ENCODE results near the gene ABCA1.
"Not testable (repeated sequence)": the region's sequence is repeated elsewhere in the genome, so short reads cannot be mapped to it uniquely, and the experiment has no call there.

Gene ABCA1

GRCh38 chr9:104858271-104858670, 69.7 kb downstream of the ABCA1 start:
- TF ChIP-seq CTCF (IDR thresholded peaks at IDR 0.05; ENCODE audit: control extremely low read depth, extremely low read depth, low read depth, missing control alignments): no peak
- ChIA-PET POLR2A (no interaction called here), CTCF (no interaction called here)
- DNase-seq (ENCODE audit: extremely low spot score): no peak

GRCh38 chr9:104856413-104856941, 71.5 kb downstream of the ABCA1 start:
- no peak for TF ChIP-seq CTCF (IDR thresholded peaks at IDR 0.05; ENCODE audit: control extremely low read depth, extremely low read depth, low read depth, missing control alignments)
- DNase-seq (ENCODE audit: extremely low spot score): no peak
- CTCF ChIA-PET: interaction anchor here (0.9 to 1.2 kb wide), 2 partner anchors 9 to 559 kb away, joined by 3 read pairs; no protein-coding TSS in a partner anchor
- POLR2A ChIA-PET: no interaction called here

- no peak for DNase-seq (ENCODE audit: extremely low spot score)
- TF ChIP-seq CTCF (IDR thresholded peaks at IDR 0.05; ENCODE audit: control extremely low read depth, extremely low read depth, low read depth, missing control alignments): no peak
- POLR2A ChIA-PET: no interaction called here
- CTCF ChIA-PET: interaction anchor here (0.9 kb wide), 1 partner anchor 560 kb away, joined by 3 read pairs; no protein-coding TSS in a partner anchor
Measured at GRCh38 chr9:104855807-104856206, 72.1 kb downstream of the ABCA1 start.

- DNase-seq (ENCODE audit: extremely low spot score); POLR2A ChIA-PET: not testable (repeated sequence)
- CTCF ChIA-PET: interaction anchor here (2.6 kb wide), 1 partner anchor 8 kb away, joined by 14 read pairs; no protein-coding TSS in a partner anchor
Measured at GRCh38 chr9:104855258-104855657, 72.7 kb downstream of the ABCA1 start.

- POLR2A ChIA-PET: no interaction called here
- CTCF ChIA-PET: interaction anchor here (0.7 to 2.6 kb wide), 3 partner anchors 8 to 14 kb away, joined by 3 to 14 read pairs (median 3); no protein-coding TSS in a partner anchor
- no peak for TF ChIP-seq CTCF (IDR thresholded peaks at IDR 0.05; ENCODE audit: control extremely low read depth, extremely low read depth, low read depth, missing control alignments)
- DNase-seq (ENCODE audit: extremely low spot score): no peak
Measured at GRCh38 chr9:104854613-104855012, 73.3 kb downstream of the ABCA1 start.

GRCh38 chr9:104853683-104854082, 74.3 kb downstream of the ABCA1 start:
- POLR2A ChIA-PET: no interaction called here
- TF ChIP-seq CTCF (IDR thresholded peaks at IDR 0.05; ENCODE audit: control extremely low read depth, extremely low read depth, low read depth, missing control alignments): no peak
- CTCF ChIA-PET: interaction anchor here (1.1 to 2.6 kb wide), 3 partner anchors 9 to 46 kb away, joined by 3 to 14 read pairs (median 4); no protein-coding TSS in a partner anchor
- DNase-seq (ENCODE audit: extremely low spot score): no peak

GRCh38 chr9:104853159-104853558, 74.8 kb downstream of the ABCA1 start:
- DNase-seq (ENCODE audit: extremely low spot score): no peak
- no peak for TF ChIP-seq CTCF (IDR thresholded peaks at IDR 0.05; ENCODE audit: control extremely low read depth, extremely low read depth, low read depth, missing control alignments)
- CTCF ChIA-PET: interaction anchor here (1.1 to 2.6 kb wide), 4 partner anchors 9 to 47 kb away, joined by 3 to 14 read pairs (median 4); no protein-coding TSS in a partner anchor
- POLR2A ChIA-PET: no interaction called here
